Measurements from ENCODE around the gene NOSIP.
A peak's percentile ranks its signal among the peaks of the same experiment; 100 is the strongest.

Gene NOSIP

DNA sequence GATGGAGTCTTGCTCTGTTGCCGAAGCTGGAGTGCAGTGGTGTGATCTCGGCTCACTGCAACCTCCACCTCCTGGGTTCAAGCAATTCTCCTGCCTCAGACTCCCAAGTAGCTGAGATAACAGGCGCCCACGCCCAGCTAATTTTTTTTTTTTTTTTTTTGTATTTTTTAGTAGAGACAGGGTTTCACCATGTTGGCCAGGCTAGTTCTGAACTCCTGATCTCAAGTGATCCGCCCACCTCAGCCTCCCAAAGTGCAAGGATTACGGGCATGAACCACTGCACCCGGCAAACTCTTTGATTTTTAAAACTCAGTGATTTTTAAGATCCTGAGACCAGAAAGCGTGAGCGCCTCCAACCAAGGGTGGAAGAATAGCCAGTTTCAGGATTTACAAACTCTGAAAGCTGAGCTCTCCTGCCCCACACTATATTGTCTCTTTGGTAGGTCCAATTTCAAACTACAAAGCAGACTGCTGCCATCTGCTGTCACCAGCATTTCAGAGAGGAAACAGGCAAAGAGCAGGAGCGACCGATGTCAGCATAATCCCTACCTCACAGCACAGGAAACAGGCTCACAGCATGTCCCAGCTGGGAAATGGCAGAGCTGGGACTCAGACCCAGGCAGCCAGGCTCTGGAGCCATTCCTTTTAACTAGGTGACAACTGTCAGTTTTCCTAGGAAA is 9.2 kb downstream of the NOSIP start:
- no peak for DNase-seq

GRCh38 chr19:49570138-49570856 is 10.1 kb downstream of the NOSIP start:
- no peak for DNase-seq

DNA sequence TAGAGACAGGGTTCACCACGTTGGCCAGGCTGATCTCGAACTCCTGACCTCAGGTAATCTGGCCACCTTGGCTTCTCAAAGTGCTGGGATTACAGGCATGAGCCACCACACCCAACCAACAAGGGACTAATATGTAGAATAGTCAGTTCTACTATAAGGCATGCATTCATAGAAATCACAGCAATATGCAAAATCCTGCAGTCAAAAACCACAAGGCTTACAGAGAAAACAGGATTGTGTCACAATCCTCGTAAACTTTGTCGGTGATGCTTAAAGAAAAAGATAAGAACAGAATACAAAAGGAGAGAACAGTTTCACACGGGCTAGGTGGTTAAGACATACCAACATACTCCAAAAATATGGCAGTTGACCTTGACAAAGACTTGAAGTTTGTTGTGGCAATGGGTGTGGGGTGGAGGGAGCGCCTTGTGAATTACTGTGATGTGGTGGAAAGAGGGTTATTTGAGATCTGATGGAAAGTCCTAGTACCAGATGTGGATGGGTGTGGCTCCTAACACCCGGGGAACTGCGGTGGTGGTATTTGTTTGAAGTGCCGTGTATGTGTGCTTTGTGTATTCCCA is 12.4 kb downstream of the NOSIP start:
- DNase-seq = peak; percentile 64

DNA sequence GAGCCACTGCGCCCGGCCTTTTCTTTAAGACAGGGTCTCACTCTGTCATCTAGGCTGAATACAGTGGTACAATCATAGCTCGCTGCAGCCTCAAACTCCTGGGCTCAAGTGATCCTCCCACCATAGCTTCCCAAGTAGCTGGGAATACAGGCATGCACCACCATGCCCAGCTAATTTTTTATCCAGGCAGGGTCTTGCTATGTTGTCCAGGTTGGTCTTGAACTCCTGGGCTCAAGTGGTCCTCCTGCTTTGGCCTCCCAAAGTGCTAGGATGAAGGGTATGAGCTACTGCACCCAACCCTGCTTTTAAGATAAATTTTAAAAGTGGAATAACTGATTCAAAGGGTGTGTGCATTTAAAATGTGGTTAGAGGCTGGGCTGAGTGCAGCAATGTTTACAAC is 14.1 kb downstream of the NOSIP start:
- DNase-seq = no peak

- no peak for DNase-seq
Observed at GRCh38 chr19:49565261-49565660, 15.1 kb downstream of the NOSIP start.

DNA sequence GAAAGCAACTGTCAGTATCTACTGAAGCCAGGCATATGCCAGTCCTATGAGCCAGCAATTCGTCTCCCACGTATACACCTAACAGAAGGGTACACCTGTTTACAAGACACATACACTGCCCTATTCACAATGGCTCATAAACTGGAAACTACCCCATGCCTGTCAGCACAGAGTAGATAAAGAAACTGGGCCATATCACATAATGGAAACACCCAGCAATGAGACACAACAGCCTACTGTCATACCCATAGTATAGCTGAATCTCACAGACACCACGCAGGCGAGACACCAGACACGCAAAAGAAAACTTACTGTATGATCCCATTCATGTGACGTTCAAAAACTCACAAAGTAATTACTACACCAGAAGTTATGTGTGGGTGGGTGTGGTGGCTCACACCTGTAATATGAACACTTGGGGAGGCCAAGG is 15.7 kb downstream of the NOSIP start:
- DNase-seq = no peak

DNA sequence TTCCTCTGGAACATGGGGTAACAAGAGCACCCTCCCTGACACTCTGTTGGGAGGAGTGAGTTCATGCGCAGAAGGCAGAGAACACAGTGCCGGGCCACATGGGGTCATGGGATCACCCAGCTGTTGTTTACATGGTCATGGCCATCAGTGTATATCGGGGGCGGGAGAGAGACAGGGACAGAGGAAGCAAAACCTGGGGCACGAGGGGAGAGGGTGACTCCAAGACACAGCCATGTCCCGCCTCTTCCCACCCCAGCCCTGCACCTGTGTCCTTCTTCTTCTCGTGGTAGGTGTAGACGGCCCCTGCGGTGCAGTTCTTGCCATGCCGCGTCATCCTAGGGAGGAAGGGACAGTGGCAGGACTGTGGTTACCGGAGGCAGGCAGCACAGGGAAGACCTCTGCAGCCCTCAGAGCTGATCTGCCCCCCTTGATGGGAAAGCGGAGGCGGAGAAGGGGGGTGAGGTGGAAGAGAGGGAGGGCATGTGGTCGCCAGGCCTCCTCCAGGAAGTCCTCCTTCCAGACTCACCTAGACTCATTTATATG is 19.9 kb downstream of the NOSIP start:
- peak; percentile 65 for DNase-seq

DNA sequence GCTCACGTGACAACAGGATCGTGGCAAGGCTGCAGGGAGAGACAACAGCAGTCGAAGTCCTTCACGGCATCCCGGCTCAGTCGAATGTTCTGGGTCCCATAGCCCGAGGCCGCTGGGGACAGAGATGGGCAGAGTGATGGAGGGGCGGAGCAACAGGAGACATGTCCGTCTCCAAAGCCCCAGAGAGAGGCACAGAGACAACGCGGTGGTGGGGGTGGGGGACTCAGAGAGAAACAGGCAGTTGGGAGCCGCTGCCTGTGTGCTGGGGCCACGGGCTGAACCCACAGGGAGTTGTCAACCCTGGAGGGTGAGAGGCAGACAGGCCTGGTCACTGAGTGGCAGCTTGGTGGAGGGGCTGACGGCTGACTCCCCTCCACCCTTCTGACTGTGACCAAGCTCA is 20.4 kb downstream of the NOSIP start:
- peak; percentile 64 for DNase-seq

GRCh38 chr19:49559443-49559842 is 20.9 kb downstream of the NOSIP start:
- no peak for DNase-seq

DNA sequence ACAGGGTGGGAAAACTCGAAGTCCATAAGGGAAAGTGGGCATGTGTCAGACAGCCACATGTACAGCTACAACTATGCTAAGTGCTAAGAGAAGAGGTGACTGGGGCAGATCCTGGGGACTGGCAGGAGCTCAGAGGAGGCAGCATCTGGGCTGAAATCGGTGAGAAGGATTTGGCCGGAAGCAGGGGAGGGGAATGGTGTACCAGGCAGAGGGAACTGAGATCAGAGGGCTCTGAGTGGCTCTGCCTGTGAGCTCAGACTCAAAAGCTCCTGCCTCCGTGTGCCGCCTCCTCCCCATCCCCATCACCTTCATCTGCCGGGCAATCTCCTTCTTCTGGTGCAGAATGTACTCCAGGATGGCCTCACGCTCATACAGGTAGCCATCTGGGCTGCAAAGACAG is 21.8 kb downstream of the NOSIP start:
- DNase-seq = no peak

DNA sequence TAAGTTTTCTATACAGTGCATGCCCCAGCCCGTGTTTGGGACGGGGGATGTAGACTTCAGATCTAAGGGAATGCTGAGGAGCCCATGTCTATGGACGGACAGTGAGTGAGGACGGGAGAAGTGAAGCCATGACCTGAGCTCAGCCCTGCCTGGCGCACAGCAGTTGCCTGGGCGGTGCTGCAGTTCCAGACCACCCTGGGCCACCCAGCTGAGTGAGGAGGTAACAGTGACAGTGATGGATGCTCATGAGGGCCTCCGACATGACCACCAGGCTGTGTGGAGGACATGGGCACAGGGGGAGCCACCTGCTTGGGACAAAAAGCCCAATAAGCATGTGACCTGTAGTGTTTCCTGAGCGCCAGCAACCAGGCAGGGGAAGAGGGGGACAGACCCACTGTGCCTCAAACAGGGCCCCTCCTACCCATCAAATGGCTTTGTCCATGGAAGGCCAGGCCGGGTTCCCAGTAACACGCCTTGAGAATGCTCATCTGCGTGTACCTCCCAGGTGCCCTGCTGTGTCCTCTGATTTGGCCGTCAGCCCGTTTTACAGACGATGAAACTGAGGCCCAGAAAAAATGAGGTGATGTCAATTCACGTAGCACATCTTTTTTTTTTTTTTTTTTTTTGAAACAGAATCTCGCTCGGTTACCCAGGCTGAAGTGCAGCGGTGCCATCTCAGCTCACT is 22.6 kb downstream of the NOSIP start:
- no peak for DNase-seq

DNA sequence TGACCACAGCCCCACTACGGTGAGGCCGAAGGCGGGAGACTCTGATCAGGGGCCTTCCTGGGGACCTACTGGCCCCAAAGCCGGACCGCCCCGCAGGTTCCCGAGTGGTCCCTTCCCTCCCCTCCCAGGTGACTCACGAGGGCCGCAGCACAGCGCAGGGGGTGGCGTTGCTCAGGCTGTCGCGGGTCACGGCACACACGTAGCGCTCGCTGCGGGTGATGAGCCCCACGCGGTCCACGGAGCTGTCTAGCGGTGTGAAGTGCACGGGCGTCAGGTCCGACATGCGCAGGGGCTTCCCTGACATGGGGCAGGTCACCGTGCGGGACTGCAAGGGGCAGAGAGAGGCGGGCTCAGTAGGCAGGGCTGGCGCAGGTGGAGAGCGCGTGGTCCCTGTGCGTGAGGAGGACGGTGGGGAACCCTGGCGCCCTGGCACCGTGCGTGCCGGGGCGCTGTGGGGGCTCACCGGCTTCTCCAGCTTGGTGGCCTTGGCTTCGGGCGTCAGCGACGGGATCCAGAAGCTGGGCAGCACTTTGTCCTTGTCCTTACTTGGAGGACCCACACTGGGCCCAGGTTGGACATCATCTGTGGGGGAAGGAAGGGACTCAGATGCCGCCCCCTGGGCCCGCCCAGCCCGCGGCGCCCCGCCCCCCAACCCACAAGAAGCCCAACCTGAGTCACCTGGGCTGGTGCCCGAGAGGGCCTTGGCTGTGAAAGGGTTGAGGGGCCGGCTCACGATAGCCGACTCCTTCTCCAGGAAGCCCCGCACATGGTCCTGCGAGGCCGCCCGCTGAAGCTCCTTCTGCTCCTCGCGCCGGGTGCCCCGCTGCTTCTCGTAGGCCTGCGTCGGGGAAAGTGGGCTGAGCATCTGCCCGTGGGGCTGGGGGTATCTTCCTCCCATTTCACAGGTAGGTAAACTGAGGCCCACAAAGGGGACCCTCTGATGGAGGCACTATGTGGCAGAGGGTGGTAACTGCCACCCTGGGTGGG is 23.7 kb downstream of the NOSIP start:
- DNase-seq = peak; percentile 76

DNA sequence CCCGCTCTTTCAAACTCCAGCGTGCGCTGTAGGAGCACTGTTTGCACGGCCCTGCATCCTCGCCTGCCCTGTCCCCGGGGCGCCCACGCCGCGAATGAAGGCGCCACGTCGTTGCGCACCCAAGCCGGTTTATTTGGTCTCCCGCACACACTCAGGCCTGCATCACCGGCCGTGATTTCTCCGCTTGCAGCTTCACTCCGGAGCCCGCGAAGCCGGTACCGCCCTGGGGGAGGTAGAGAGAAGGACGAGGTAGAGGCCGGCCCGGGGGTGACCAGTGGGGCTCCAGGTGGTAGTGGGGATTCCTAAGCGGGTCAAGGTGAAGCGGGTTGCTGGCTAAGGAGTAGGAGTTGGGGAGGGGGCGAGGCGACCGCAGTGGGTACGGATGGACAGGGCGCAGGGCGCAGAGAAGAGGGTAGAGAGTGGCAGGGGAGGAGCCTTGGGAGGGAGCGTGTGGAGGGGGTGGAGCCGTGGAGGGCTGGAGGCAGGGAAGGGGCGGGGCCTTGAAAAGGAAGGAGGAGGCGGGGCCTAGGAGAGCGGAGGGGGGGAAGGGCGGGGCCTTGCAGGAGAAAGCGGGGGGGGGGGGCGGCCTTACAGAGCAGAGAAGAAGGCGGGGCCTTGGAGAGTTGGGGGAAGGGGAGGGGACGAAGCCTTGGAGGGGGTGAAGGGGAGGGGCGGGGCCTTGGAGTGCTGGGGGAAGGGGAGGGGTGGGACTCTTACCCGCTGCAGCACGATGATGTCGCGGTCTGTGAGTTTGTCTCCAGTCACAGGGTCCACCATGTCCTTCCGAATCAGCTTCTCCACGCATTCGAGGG is 24.6 kb downstream of the NOSIP start:
- peak; percentile 86 for DNase-seq

DNA sequence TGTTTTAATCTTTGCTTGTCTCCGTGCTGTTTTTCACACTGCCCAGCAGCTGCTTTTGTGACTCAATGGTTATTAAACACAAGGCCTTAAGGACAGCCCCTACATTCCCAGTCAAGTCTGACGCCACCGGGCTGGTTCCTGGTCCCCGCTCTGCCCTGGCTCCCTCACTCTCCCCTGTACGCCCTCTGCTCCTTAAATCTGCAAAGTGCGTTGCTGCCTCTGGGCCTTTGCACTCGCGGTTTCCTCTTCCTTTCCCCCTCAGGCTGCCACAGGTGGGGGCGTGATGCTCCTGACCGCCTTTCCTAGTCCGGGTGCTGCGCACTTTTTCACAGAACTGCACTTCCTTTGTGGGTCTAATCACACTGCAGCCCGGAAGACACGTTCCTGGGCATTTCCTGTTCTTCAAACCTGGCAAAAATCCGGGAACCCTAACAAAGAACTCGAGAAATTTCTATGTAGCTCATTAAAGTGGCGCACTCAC is 25.6 kb downstream of the NOSIP start:
- peak; percentile 72 for DNase-seq

DNA sequence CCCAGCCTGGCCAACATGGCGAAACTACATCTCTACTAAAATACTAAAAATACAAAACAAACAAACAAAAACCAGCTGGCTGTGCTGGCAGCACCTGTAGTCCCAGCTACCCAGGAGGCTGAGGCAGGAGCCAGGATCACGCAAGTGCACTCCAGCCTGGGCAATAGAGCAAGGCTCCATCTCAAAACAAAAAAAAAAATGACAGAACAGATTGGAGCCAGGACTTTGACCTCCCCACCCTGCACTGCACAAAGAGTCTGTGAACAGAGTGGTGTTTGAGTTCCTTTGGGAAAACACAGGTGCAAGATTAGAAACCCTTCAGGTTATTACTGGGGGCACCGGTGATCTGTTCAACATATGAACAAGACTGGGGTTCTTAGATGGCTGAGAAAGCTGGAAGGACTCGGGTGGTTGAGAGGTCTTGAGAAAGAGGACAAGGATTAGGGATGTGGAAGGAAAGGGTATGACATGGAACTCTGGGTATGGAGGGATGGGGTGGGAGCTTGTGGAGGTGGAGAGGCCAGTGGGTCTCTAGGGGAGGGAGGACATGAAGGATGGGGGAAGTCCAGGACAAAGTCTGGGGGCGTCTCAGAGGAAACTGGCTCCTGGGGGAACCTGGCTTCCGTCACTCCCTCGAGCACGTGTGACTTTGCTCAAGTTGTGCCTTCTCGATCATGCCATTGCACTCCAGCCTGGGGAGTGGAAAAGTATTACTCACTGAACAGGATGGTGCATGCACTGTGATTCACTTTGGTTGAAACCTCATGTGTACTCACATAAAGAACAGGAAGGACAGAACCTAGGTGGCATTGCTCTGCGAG is 26.7 kb downstream of the NOSIP start:
- DNase-seq = peak; percentile 74

DNA sequence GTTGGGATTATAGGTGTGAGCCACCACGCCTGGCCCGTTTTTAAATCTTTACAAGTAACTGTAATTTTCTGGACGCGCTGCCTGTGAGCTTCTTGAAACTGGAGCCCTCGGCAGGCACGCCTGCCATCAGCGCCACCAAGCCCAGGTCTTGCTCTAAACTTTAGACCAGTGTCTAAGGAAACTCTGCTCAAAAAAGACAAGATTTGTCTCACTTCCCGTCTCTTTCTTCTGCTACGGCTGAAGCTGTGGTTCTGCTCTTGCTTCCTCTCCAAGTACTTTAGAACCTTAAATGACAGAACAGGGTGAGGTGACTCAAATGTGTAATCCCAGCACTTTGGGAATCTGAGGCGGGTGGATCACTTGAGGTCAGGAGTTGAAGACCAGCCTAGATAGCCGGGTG is 27.6 kb downstream of the NOSIP start:
- peak; percentile 67 for DNase-seq

GRCh38 chr19:49551531-49551930 is 28.8 kb downstream of the NOSIP start:
- DNase-seq = no peak

- no peak for DNase-seq
Observed at GRCh38 chr19:49549045-49549444, 31.3 kb downstream of the NOSIP start.

DNA sequence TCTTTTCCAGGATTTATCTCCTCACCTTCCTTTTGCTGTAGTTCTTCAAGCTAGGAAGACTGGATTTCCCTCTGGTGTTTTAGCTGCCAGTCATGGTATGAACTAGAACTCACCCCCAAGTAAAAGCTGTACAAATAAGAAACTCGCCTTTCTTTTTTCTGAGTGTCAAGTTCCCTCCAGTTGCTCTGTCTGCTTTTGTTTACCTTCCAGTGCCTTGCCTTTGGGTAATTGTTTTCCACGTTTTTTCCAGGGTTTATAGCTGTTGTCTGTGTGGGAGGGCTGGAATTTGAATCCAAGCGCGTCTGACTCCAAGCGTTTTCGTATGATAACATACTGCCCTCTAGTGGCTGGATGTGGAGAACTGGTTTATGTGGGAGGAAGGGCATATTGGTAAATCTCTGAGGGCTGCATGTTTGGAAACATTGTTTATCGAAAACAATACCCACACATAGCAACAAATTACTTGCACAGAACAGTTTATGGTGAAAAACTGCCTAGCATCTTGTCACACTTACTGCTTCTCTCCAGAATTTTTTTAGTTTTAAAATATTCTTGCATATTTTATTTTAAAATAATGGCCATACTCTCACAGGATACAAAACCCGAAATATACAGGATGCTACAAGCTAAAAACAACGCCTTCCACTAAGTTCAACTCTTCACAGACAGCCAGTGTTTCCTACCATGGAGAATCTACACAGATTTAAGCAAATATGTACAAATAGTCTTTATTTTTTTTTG is 33.4 kb downstream of the NOSIP start:
- DNase-seq = peak; percentile 73

Data from activated CD8-positive, alpha-beta memory T cell treated with anti-CD3 and anti-CD28 coated beads, Interleukin-2, amount 50 U/mL, for 48 hours (primary cell).